SU-DHL-6 (cell line): ENCODE measurements around the gene MTRR.

Experiments used
- H2AFZ ChIP-seq: fragments of 200-600 bp; sonication (generic); 2 replicates; pipeline ENCODE4 v1.6.1; 2014; ENCODE audit warnings: low read depth, mild to moderate bottlenecking, moderate library complexity, mixed read lengths, antibody characterized with exemption, low read length; ENCODE audit not compliant: severe bottlenecking
- H3F3A ChIP-seq: fragments of 200-600 bp; shearing (Covaris generic); 2 replicates; pipeline ENCODE4 v1.6.0; 2016; ENCODE audit warnings: antibody characterized with exemption, mild to moderate bottlenecking; ENCODE audit not compliant: insufficient read depth
- H3K27ac ChIP-seq: fragments of 200-600 bp; sonication (generic); 2 replicates; pipeline ENCODE4 v1.5.1; 2016; ENCODE audit warnings: low read depth, mild to moderate bottlenecking, low read length, moderate library complexity, mixed read lengths
- H3K27me3 ChIP-seq: fragments of 200-600 bp; sonication (generic), shearing (Covaris generic); 2 replicates; pipeline ENCODE4 v1.6.0; 2014; ENCODE audit warnings: mild to moderate bottlenecking, low read length
- H3K36me3 ChIP-seq: fragments of 200-600 bp; sonication (generic); 2 replicates; pipeline ENCODE4 v1.6.1; 2014; ENCODE audit warnings: mild to moderate bottlenecking, low read length, mixed read lengths
- H3K4me2 ChIP-seq: fragments of 300-600, 200-600 bp; shearing (Covaris generic), sonication (generic); 2 replicates; pipeline ENCODE4 v1.6.0; 2014; ENCODE audit warnings: low read length, low read depth, mild to moderate bottlenecking; ENCODE audit not compliant: poor library complexity, severe bottlenecking
- H3K4me3 ChIP-seq: fragments of 200-600 bp; sonication (generic); 2 replicates; pipeline ENCODE4 v1.5.1; 2014; ENCODE audit warnings: antibody characterized with exemption, low read length, mild to moderate bottlenecking, mixed read lengths; ENCODE audit not compliant: insufficient read depth, poor library complexity, severe bottlenecking
- H3K79me2 ChIP-seq: fragments of 200-600 bp; sonication (generic); 2 replicates; pipeline ENCODE4 v1.6.1; 2014; ENCODE audit warnings: mild to moderate bottlenecking, low read length, moderate library complexity; ENCODE audit not compliant: insufficient read depth
- H3K9ac ChIP-seq: fragments of 200-600 bp; sonication (generic); 2 replicates; pipeline ENCODE4 v1.7.0; 2014; ENCODE audit warnings: mild to moderate bottlenecking, low read length
- H3K9me2 ChIP-seq: fragments of 200-600 bp; sonication (generic); replicated peaks from 2 replicates; pipeline ENCODE4 v1.6.1; 2014; ENCODE audit warnings: low read length; ENCODE audit not compliant: insufficient read depth
- H3K9me3 ChIP-seq: fragments of 200-600 bp; sonication (generic); 2 replicates; pipeline ENCODE4 v1.6.1; 2014; ENCODE audit warnings: low read length, mixed read lengths; ENCODE audit not compliant: insufficient read depth
- H4K20me1 ChIP-seq: fragments of 200-600 bp; sonication (generic); 2 replicates; pipeline ENCODE4 v1.6.1; 2014; ENCODE audit warnings: low read depth, mild to moderate bottlenecking, antibody characterized with exemption, low read length, moderate library complexity, mixed read lengths
- CTCF ChIP-seq: fragments of 200-600 bp; sonication (generic); IDR thresholded peaks from one replicate; pipeline ENCODE4 v1.5.1; 2017; ENCODE audit warnings: antibody characterized with exemption, mild to moderate bottlenecking, low read length, moderate library complexity; ENCODE audit not compliant: insufficient read depth, poor library complexity, severe bottlenecking
- EZH2phosphoT487 ChIP-seq: fragments of 200-600 bp; sonication (generic), shearing (Covaris generic); conservative IDR thresholded peaks from 2 replicates; pipeline ENCODE4 v1.6.1; 2018; ENCODE audit warnings: mild to moderate bottlenecking, antibody characterized with exemption, low read length, moderate library complexity, mixed read lengths

The MTRR gene

GRCh38 chr5:7926720-7927119 lies 57.8 kb downstream of the MTRR start:
- H3K9me2 ChIP-seq = no peaks in the 10 kb centered on the region
- H2AFZ ChIP-seq = no peak overlapping the region
- TF ChIP-seq CTCF (no peak), EZH2phosphoT487 (no peak)
- no peaks in the 10 kb centered on the region for H3F3A ChIP-seq
- H3K27ac ChIP-seq = no peak overlapping the region
- no peak overlapping the region for H3K4me2 ChIP-seq
- no peak overlapping the region for H3K9ac ChIP-seq
- no peaks in the 10 kb centered on the region for H4K20me1 ChIP-seq
- no peaks in the 10 kb centered on the region for H3K36me3 ChIP-seq
- H3K4me3 ChIP-seq = no peak overlapping the region
- H3K79me2 ChIP-seq = no peaks in the 10 kb centered on the region
- H3K9me3 ChIP-seq = no peaks in the 10 kb centered on the region
- no peaks in the 10 kb centered on the region for H3K27me3 ChIP-seq

GRCh38 chr5:7927466-7928375 lies 58.8 kb downstream of the MTRR start:
- H3K27me3 ChIP-seq = no peaks in the 10 kb centered on the region
- no peak overlapping the region for H2AFZ ChIP-seq
- H3K4me2 ChIP-seq = no peak overlapping the region

GRCh38 chr5:7930011-7930410 lies 61.1 kb downstream of the MTRR start:
- TF ChIP-seq CTCF = no peak
- TF ChIP-seq EZH2phosphoT487 = no peak
- no peaks in the 10 kb centered on the region for H3K27me3 ChIP-seq
- no peaks in the 10 kb centered on the region for H4K20me1 ChIP-seq
- no peaks in the 10 kb centered on the region for H3K9me3 ChIP-seq
- H3K9me2 ChIP-seq = no peaks in the 10 kb centered on the region
- H3K4me3 ChIP-seq = no peak overlapping the region
- H3K36me3 ChIP-seq = no peaks in the 10 kb centered on the region
- no peak overlapping the region for H3K4me2 ChIP-seq
- no peak overlapping the region for H2AFZ ChIP-seq
- no peaks in the 10 kb centered on the region for H3F3A ChIP-seq
- no peaks in the 10 kb centered on the region for H3K79me2 ChIP-seq
- no peak overlapping the region for H3K27ac ChIP-seq
- H3K9ac ChIP-seq = no peak overlapping the region

More at GRCh38 chr5:7927466-7928375, 58.8 kb downstream of the MTRR start:
- Histone ChIP-seq H3K9me2 (no peaks in the 10 kb centered on the region), H3K4me3 (no peak overlapping the region), H3K79me2 (no peaks in the 10 kb centered on the region), H3F3A (no peaks in the 10 kb centered on the region), H3K27ac (no peak overlapping the region), H4K20me1 (no peaks in the 10 kb centered on the region), H3K9me3 (no peaks in the 10 kb centered on the region), H3K9ac (no peak overlapping the region), H3K36me3 (no peaks in the 10 kb centered on the region)
- TF ChIP-seq EZH2phosphoT487 (no peak), CTCF (peak; percentile 75)
